Astrocyte of the spinal cord (primary cell): ENCODE measurements around the gene AMELY.
"Not testable (repeated sequence)": the region's sequence is repeated elsewhere in the genome, so short reads cannot be mapped to it uniquely, and the experiment has no call there.

ENCODE experiments used
- DNase-seq: peaks from one replicate; pipeline ENCODE4 v3.0.0; 2011; ENCODE audit warnings: low read depth, low spot score
- H3K4me3 ChIP-seq: 2 replicates; pipeline ENCODE4 v1.5.1; 2011; ENCODE audit warnings: low read depth, mild to moderate bottlenecking, low read length, moderate library complexity
- CTCF ChIP-seq: IDR thresholded peaks from 2 replicates; pipeline ENCODE4 v1.5.1; 2012; ENCODE audit warnings: low read depth, mild to moderate bottlenecking, low read length, inconsistent platforms
- in situ Hi-C: cut with HindIII; loops from 2 replicates; pipeline ENCODE4 v1.10.0; 2017; ENCODE audit warnings: low sequenced_read_pairs

The AMELY gene

GRCh38 chrY:6909118-6909521 lies 2.4 kb downstream of the AMELY start:
- TF ChIP-seq CTCF = no peak
- in situ Hi-C loops = no loop called here
- no peak for DNase-seq
- no peak overlapping the region for H3K4me3 ChIP-seq

- H3K4me3 ChIP-seq, DNase-seq, in situ Hi-C loops: not testable (repeated sequence)
Observed at GRCh38 chrY:6908021-6908420, 3.5 kb downstream of the AMELY start.

GRCh38 chrY:6907591-6907990 lies 4.0 kb downstream of the AMELY start:
- in situ Hi-C loops = no loop called here
- H3K4me3 ChIP-seq = no peak overlapping the region
- no peak for DNase-seq
- TF ChIP-seq CTCF = no peak

- H3K4me3 ChIP-seq, in situ Hi-C loops, DNase-seq: not testable (repeated sequence)
Observed at GRCh38 chrY:6902116-6902515, 9.4 kb downstream of the AMELY start.

- no peak for TF ChIP-seq CTCF
- no peak overlapping the region for H3K4me3 ChIP-seq
- in situ Hi-C loops = no loop called here
- DNase-seq = no peak
Observed at GRCh38 chrY:6895236-6895635, 16.3 kb downstream of the AMELY start.

GRCh38 chrY:6894496-6894895 lies 17.1 kb downstream of the AMELY start:
- TF ChIP-seq CTCF = no peak
- no peak for DNase-seq
- no peak overlapping the region for H3K4me3 ChIP-seq
- in situ Hi-C loops = no loop called here

- in situ Hi-C loops = no loop called here
- TF ChIP-seq CTCF = no peak
- H3K4me3 ChIP-seq = no peak overlapping the region
- no peak for DNase-seq
Observed at GRCh38 chrY:6849384-6849783, 62.2 kb downstream of the AMELY start.

- DNase-seq, H3K4me3 ChIP-seq, in situ Hi-C loops: not testable (repeated sequence)
Observed at GRCh38 chrY:6842650-6843049, 68.9 kb downstream of the AMELY start.
